Keratinocyte (primary cell): ENCODE measurements around the gene NMS. TPM values are rescaled to one million over a fixed set of nuclear protein-coding genes. Genes with fewer than 3 reads are reported as not detected.

Experiments used
- DNase-seq: peaks from one replicate; pipeline ENCODE4 v3.0.0-alpha.2; 2011; ENCODE audit warnings: low read depth, missing footprints, low spot score
- FAIRE-seq: peaks from 2 replicates; lab custom pipeline; 2011; peaks lifted over from hg19 to GRCh38; lab: Jason Lieb, UNC
- H2AFZ ChIP-seq: 2 replicates; pipeline ENCODE4 v1.6.0; 2012; ENCODE audit warnings: low read length, control low read depth, inconsistent platforms; ENCODE audit not compliant: control insufficient read depth
- H3K27ac ChIP-seq: 2 replicates; pipeline ENCODE4 v1.5.1; 2011; ENCODE audit warnings: low read length; ENCODE audit not compliant: control insufficient read depth, insufficient read depth
- H3K27me3 ChIP-seq: 3 replicates; pipeline ENCODE4 v1.6.0; 2011; ENCODE audit warnings: low read length; ENCODE audit not compliant: control insufficient read depth, insufficient read depth; ENCODE audit errors: extremely low read depth
- H3K36me3 ChIP-seq, 2 experiments: 2 replicates in 1 of 2; 3 replicates in 1 of 2; pipeline ENCODE4 v1.5.1; 2011; ENCODE audit warnings: low read length in 2 of 2, mild to moderate bottlenecking in 1 of 2; ENCODE audit not compliant: control insufficient read depth in 2 of 2, insufficient read depth in 2 of 2; ENCODE audit errors: extremely low read depth in 1 of 2
- H3K4me1 ChIP-seq: 3 replicates; pipeline ENCODE4 v1.5.1; 2011; ENCODE audit warnings: low read length; ENCODE audit not compliant: control insufficient read depth, insufficient read depth; ENCODE audit errors: extremely low read depth
- H3K4me2 ChIP-seq: 3 replicates; pipeline ENCODE4 v1.6.0; 2011; ENCODE audit warnings: low read depth, low read length; ENCODE audit not compliant: control insufficient read depth, insufficient read depth; ENCODE audit errors: extremely low read depth
- H3K4me3 ChIP-seq, 3 experiments: fragments of 200-600 bp in 1 of 3; sonication (generic) in 1 of 3; 2 replicates in 2 of 3; 3 replicates in 1 of 3; pipeline ENCODE4 v1.5.1; 2011 to 2016; ENCODE audit warnings: low read length in 3 of 3, mild to moderate bottlenecking in 3 of 3, control low read depth in 2 of 3, inconsistent platforms in 1 of 3, low read depth in 1 of 3, mixed read lengths in 1 of 3, mixed run types in 1 of 3, moderate library complexity in 1 of 3; ENCODE audit not compliant: control insufficient read depth in 2 of 3, insufficient read depth in 2 of 3; ENCODE audit errors: extremely low read depth in 1 of 3
- H3K79me2 ChIP-seq: 2 replicates; pipeline ENCODE4 v1.6.0; 2012; ENCODE audit warnings: low read length; ENCODE audit not compliant: control insufficient read depth, insufficient read depth
- H3K9ac ChIP-seq: 3 replicates; pipeline ENCODE4 v1.6.0; 2011; ENCODE audit warnings: low read length; ENCODE audit not compliant: control insufficient read depth, insufficient read depth; ENCODE audit errors: extremely low read depth
- H3K9me1 ChIP-seq: 3 replicates; pipeline ENCODE4 v1.6.0; 2011; ENCODE audit warnings: low read length; ENCODE audit not compliant: control insufficient read depth, insufficient read depth; ENCODE audit errors: extremely low read depth
- H3K9me3 ChIP-seq: 2 replicates; pipeline ENCODE4 v1.5.1; 2012; ENCODE audit warnings: low read depth, low read length; ENCODE audit not compliant: control insufficient read depth
- H4K20me1 ChIP-seq: 3 replicates; pipeline ENCODE4 v1.6.0; 2011; ENCODE audit warnings: low read length; ENCODE audit not compliant: control insufficient read depth, insufficient read depth; ENCODE audit errors: extremely low read depth
- EZH2 ChIP-seq: IDR thresholded peaks from one replicate; pipeline ENCODE4 v1.6.1; 2012; ENCODE audit warnings: inconsistent platforms, mild to moderate bottlenecking, low read length, moderate library complexity
- dilution Hi-C: fragments of 300-500 bp; cut with MboI; formaldehyde crosslinking; loops from one replicate; pipeline ENCODE4 v1.7.0; 2020; ENCODE audit warnings: low sequenced_read_pairs; ENCODE audit not compliant: extremely low pct_ligation_motif_present
- polyA plus RNA-seq, 5 experiments: library from polyadenylated mRNA; depleted of rRNA in 3 of 5; stranded (reverse) in 3 of 5; stranded (forward) in 1 of 5; unstranded in 1 of 5; fragments of >200 nt; gene quantifications; 1 replicate in 1 of 5; 2 replicates in 3 of 5; 3 replicates in 1 of 5; pipeline versions ENCODE4 v1.2.1 to v1.2.3, GENCODE V29; 2011 to 2012; ENCODE audit warnings: missing spikeins in 2 of 5, low read depth in 1 of 5, low replicate concordance in 1 of 5
- TF ChIP-seq, protein P1 (sequence below), 3 experiments: IDR thresholded peaks in 1 of 3; conservative IDR thresholded peaks in 1 of 3; optimal IDR thresholded peaks in 1 of 3; 2 replicates in 2 of 3; 3 replicates in 1 of 3; pipeline versions ENCODE3 to v1.5.1; 2011; ENCODE audit warnings: low read length in 3 of 3, mild to moderate bottlenecking in 3 of 3, moderate library complexity in 2 of 3, control low read depth in 1 of 3, inconsistent platforms in 1 of 3; ENCODE audit not compliant: insufficient read depth in 2 of 3; ENCODE audit errors: extremely low read depth in 1 of 3

The NMS gene
- polyA plus RNA-seq, 1 donor (not counting 4 experiments of a cell fraction or from before 2014, with no cell fraction given) = not detected

DNA sequence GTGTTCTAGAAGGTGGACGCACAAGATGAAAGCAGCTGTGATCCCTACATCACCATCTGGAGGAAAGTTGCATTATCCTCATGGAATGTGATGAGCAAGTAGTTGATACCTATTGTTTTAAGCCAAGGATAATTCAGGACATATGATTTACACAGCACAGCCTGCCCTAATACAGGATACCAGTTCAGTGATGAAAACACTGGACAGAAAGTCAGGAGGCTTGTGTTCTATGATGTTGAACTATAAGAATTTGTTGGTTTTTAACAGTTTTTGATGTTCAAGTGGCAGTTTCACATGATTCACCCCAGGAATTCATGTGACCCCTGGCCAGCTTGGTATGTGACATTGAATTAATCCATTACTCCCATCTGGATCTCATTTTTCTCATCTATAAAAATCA lies 46.7 kb upstream of the NMS start:
- no peaks in the 10 kb centered on the region for H3K9me3 ChIP-seq
- FAIRE-seq (no peak), DNase-seq (no peak)
- TF ChIP-seq, protein P1, sequence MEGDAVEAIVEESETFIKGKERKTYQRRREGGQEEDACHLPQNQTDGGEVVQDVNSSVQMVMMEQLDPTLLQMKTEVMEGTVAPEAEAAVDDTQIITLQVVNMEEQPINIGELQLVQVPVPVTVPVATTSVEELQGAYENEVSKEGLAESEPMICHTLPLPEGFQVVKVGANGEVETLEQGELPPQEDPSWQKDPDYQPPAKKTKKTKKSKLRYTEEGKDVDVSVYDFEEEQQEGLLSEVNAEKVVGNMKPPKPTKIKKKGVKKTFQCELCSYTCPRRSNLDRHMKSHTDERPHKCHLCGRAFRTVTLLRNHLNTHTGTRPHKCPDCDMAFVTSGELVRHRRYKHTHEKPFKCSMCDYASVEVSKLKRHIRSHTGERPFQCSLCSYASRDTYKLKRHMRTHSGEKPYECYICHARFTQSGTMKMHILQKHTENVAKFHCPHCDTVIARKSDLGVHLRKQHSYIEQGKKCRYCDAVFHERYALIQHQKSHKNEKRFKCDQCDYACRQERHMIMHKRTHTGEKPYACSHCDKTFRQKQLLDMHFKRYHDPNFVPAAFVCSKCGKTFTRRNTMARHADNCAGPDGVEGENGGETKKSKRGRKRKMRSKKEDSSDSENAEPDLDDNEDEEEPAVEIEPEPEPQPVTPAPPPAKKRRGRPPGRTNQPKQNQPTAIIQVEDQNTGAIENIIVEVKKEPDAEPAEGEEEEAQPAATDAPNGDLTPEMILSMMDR (optimal IDR thresholded peaks at IDR 0.05 in 1 of 3, IDR thresholded peaks at IDR 0.05 in 1 of 3, conservative IDR thresholded peaks at IDR 0.05 in 1 of 3; ENCODE audit: extremely low read depth in 1 of 3, insufficient read depth in 2 of 3, low read length in 3 of 3) = no peak
- TF ChIP-seq EZH2 = no peak
- no peak overlapping the region for H3K4me3 ChIP-seq
- dilution Hi-C loops = no loop called here
- H3K9ac ChIP-seq = no peak overlapping the region
- no peaks in the 10 kb centered on the region for H3K36me3 ChIP-seq
- no peaks in the 10 kb centered on the region for H3K4me1 ChIP-seq
- no peak overlapping the region for H2AFZ ChIP-seq
- H3K9me1 ChIP-seq = no peaks in the 10 kb centered on the region
- no peaks in the 10 kb centered on the region for H3K79me2 ChIP-seq
- H4K20me1 ChIP-seq = no peaks in the 10 kb centered on the region
- H3K4me2 ChIP-seq = no peak overlapping the region
- H3K27me3 ChIP-seq = no peaks in the 10 kb centered on the region
- H3K27ac ChIP-seq = no peak overlapping the region

DNA sequence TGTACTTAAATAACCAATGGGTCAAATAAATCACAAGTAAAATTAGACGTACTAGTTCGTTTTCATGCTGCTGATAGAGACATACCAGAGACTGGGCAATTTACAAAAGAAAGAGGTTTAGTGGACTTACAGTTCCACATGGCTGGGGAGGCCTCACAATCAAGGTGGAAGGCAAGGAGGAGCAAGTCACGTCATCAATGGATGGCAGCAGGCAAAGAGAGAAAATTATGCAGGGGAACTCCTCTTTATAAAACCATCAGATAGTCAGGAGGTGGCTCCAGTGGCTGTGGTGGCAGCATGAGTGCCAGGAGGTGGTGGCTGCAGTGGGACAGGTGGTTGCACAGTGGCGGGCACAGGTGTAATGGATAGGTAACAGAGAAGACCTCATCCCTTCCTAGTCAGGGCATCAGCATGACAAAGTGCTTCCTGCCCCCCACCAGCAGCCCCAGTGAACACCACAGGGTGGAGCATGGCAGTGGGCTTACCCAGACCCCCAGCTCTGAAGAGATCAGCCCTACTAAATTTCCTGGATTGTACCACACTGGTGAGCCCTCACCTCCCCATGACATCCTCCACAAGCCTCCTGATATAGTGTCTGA lies 45.9 kb upstream of the NMS start:
- no peak overlapping the region for H3K9ac ChIP-seq
- H3K27me3 ChIP-seq = no peaks in the 10 kb centered on the region
- DNase-seq (no peak), FAIRE-seq (no peak)
- dilution Hi-C loops = no loop called here
- no peaks in the 10 kb centered on the region for H3K4me1 ChIP-seq
- TF ChIP-seq, protein P1 (optimal IDR thresholded peaks at IDR 0.05 in 1 of 3, IDR thresholded peaks at IDR 0.05 in 1 of 3, conservative IDR thresholded peaks at IDR 0.05 in 1 of 3; ENCODE audit: extremely low read depth in 1 of 3, insufficient read depth in 2 of 3, low read length in 3 of 3) = no peak
- TF ChIP-seq EZH2 = no peak
- H3K36me3 ChIP-seq = no peaks in the 10 kb centered on the region
- no peak overlapping the region for H2AFZ ChIP-seq
- no peak overlapping the region for H3K4me3 ChIP-seq
- H3K4me2 ChIP-seq = no peak overlapping the region
- no peaks in the 10 kb centered on the region for H3K9me1 ChIP-seq
- H4K20me1 ChIP-seq = no peaks in the 10 kb centered on the region
- no peak overlapping the region for H3K27ac ChIP-seq
- no peaks in the 10 kb centered on the region for H3K9me3 ChIP-seq
- H3K79me2 ChIP-seq = no peaks in the 10 kb centered on the region
